H1 (cell line): ENCODE results near the gene RNASE7.

Experiments used
- CTCF ChIP-seq, 3 experiments: IDR thresholded peaks; 1 replicate in 2 of 3; 2 replicates in 1 of 3; pipeline versions ENCODE4 v1.5.1 to v1.6.1; 2011; ENCODE audit warnings: low read length in 3 of 3, mild to moderate bottlenecking in 3 of 3, inconsistent platforms in 2 of 3, low read depth in 1 of 3, moderate library complexity in 1 of 3; ENCODE audit not compliant: insufficient read depth in 1 of 3; ENCODE audit errors: control extremely low read depth in 1 of 3
- GABPA ChIP-seq: IDR thresholded peaks from 2 replicates; pipeline ENCODE4 v1.6.1; 2011; ENCODE audit warnings: mild to moderate bottlenecking, low read length, moderate library complexity, borderline replicate concordance; ENCODE audit not compliant: insufficient read depth
- POLR2A ChIP-seq, 2 experiments: IDR thresholded peaks; 1 replicate in 1 of 2; 2 replicates in 1 of 2; pipeline ENCODE4 v1.6.1; 2011; ENCODE audit warnings: low read depth in 2 of 2, low read length in 2 of 2, mild to moderate bottlenecking in 2 of 2; ENCODE audit errors: control extremely low read depth in 1 of 2
- YY1 ChIP-seq: IDR thresholded peaks from 2 replicates; pipeline ENCODE4 v1.6.1; 2011; ENCODE audit warnings: low read depth, mild to moderate bottlenecking, low read length

GRCh38 chr14:21017528-21018245 is 24.5 kb upstream of the RNASE7 start:
- no peak for TF ChIP-seq POLR2A (IDR thresholded peaks at IDR 0.05; ENCODE audit: control extremely low read depth in 1 of 2, low read depth in 2 of 2, low read length in 2 of 2)
- no peak for TF ChIP-seq CTCF (IDR thresholded peaks at IDR 0.05; ENCODE audit: control extremely low read depth in 1 of 3, insufficient read depth in 1 of 3, low read depth in 1 of 3, low read length in 3 of 3)
- no peak for TF ChIP-seq GABPA
- TF ChIP-seq YY1 = no peak
